IPS-NIHi7 (cell line): ENCODE results near the gene C16orf86.
A peak's percentile ranks its signal among the peaks of the same experiment; 100 is the strongest.

Source experiments
- DNase-seq: peaks from one replicate; pipeline ENCODE4 v3.0.0; 2012; ENCODE audit warnings: mixed read lengths; ENCODE audit errors: extremely low spot score

The C16orf86 gene

GRCh38 chr16:67666559-67667452, at the start of gene C16orf86, which contains the start of gene ENKD1:
C16orf86 (plus strand) TSS chr16:67666814; CDS start chr16:67666971, 157 bp downstream.
ENKD1 (minus strand) TSS chr16:67666750; CDS start chr16:67666442, 308 bp downstream.
- DNase-seq, result peak; percentile 94

GRCh38 chr16:67628216-67628615, 38.4 kb upstream of the C16orf86 start:
- no peak for DNase-seq

- no peak for DNase-seq
Measured at GRCh38 chr16:67632415-67633172, 34.0 kb upstream of the C16orf86 start.

GRCh38 chr16:67636713-67637112, 29.9 kb upstream of the C16orf86 start:
- no peak for DNase-seq

GRCh38 chr16:67637625-67638024, 29.0 kb upstream of the C16orf86 start:
- no peak for DNase-seq

GRCh38 chr16:67641779-67642708, 24.6 kb upstream of the C16orf86 start:
- DNase-seq, result no peak

GRCh38 chr16:67644038-67644437, 22.6 kb upstream of the C16orf86 start:
- DNase-seq, result no peak

- DNase-seq, result no peak
Measured at GRCh38 chr16:67645397-67646121, 21.1 kb upstream of the C16orf86 start.

- DNase-seq, result no peak
Measured at GRCh38 chr16:67647111-67647651, 19.4 kb upstream of the C16orf86 start.

GRCh38 chr16:67647681-67648080, 18.9 kb upstream of the C16orf86 start:
- no peak for DNase-seq

GRCh38 chr16:67648088-67648763, 18.4 kb upstream of the C16orf86 start:
- DNase-seq, result no peak

GRCh38 chr16:67648764-67649407, 17.7 kb upstream of the C16orf86 start:
- DNase-seq, result no peak

GRCh38 chr16:67649494-67649931, 17.1 kb upstream of the C16orf86 start:
- peak; percentile 93 for DNase-seq

GRCh38 chr16:67650023-67650422, 16.6 kb upstream of the C16orf86 start:
- DNase-seq, result no peak

GRCh38 chr16:67651039-67651438, 15.6 kb upstream of the C16orf86 start:
- DNase-seq, result no peak

- no peak for DNase-seq
Measured at GRCh38 chr16:67651847-67652246, 14.8 kb upstream of the C16orf86 start.

GRCh38 chr16:67652578-67653127, 14.0 kb upstream of the C16orf86 start:
- DNase-seq, result peak; percentile 95

- DNase-seq, result no peak
Measured at GRCh38 chr16:67653128-67653788, 13.4 kb upstream of the C16orf86 start.
